H1 (cell line): ENCODE data around the gene PSMB4. TPM values are rescaled to one million over a fixed set of nuclear protein-coding genes. Genes with fewer than 3 reads are reported as not detected.

Experiments
- ATF2 ChIP-seq: IDR thresholded peaks from 2 replicates; pipeline ENCODE4 v1.6.1; 2012; ENCODE audit warnings: low read length, inconsistent platforms
- JUND ChIP-seq: IDR thresholded peaks from 2 replicates; pipeline ENCODE4 v1.6.1; 2011; ENCODE audit warnings: mild to moderate bottlenecking, improper control_type of control experiment, low read length
- NANOG ChIP-seq: IDR thresholded peaks from 2 replicates; pipeline ENCODE4 v1.6.1; 2011; ENCODE audit warnings: low read length, low read depth, mild to moderate bottlenecking, inconsistent platforms; ENCODE audit not compliant: insufficient read depth, poor library complexity, severe bottlenecking
- RFX5 ChIP-seq: IDR thresholded peaks from 2 replicates; pipeline ENCODE4 v1.6.1; 2011; ENCODE audit warnings: low read depth, low read length, improper control_type of control experiment, borderline replicate concordance
- polyA plus RNA-seq, 7 experiments: library from polyadenylated mRNA; depleted of rRNA in 3 of 7; stranded (reverse) in 5 of 7; unstranded in 2 of 7; fragments of >200 nt in 5 of 7; fragments of 200-250 nt in 2 of 7; gene quantifications; 1 replicate in 5 of 7; 2 replicates in 1 of 7; 4 replicates in 1 of 7; pipeline versions ENCODE4 v1.2.1 to v1.2.3, GENCODE V29; 2011 to 2013; ENCODE audit warnings: missing spikeins in 2 of 7, mixed read lengths in 2 of 7
- total RNA-seq: library from RNA; stranded (reverse); fragmentation: NEBNext Ultra II Directional; extraction: Animal tissue kit (Norgen Biotek cat#: 25700); gene quantifications from 2 replicates; pipeline ENCODE4 v1.2.1, GENCODE V29; 2021

Gene PSMB4
- total and polyA plus RNA-seq, 2 of the 8 experiments (the other 6 are each of a cell fraction or from before 2014, with no cell fraction given), result 430 to 1,098 TPM

GRCh38 chr1:151377150-151377884 is 22.1 kb upstream of the PSMB4 start (continued):
- TF ChIP-seq ATF2, result no peak
- no peak for TF ChIP-seq JUND
- no peak for TF ChIP-seq NANOG
- TF ChIP-seq RFX5, result no peak
